Spleen (tissue), 7 donors: ENCODE data around the gene CITED1.

Experiments used
- POLR2A ChIP-seq, 3 donors: fragments of 450-650 bp; IDR thresholded peaks; one replicate each; pipeline ENCODE4 v1.5.1; 2017; ENCODE audit warnings: antibody characterized with exemption in 3 of 3, mild to moderate bottlenecking in 1 of 3
- POLR2AphosphoS5 ChIP-seq, 3 donors: sonication (generic); formaldehyde crosslinking; IDR thresholded peaks; one replicate each; pipeline ENCODE4 v1.5.1; 2017; ENCODE audit warnings: antibody characterized with exemption in 3 of 3
- TF ChIP-seq, protein P1 (sequence below), 11 experiments: fragments of 200-600 bp in 7 of 11; fragments of 450-650 bp in 4 of 11; sonication (generic) in 4 of 11; IDR thresholded peaks in 8 of 11; conservative IDR thresholded peaks in 3 of 11; 1 replicate in 7 of 11; 2 replicates in 4 of 11; pipeline versions ENCODE4 v1.4.0 to v1.8.0; 2016 to 2021; ENCODE audit warnings: antibody characterized with exemption in 11 of 11, inconsistent platforms in 4 of 11, mild to moderate bottlenecking in 1 of 11
- donor health status: DM: no; HTN: no; CAD: no; lungs with moderate emphysema.
- donor health status: DM: no; HTN: no; CAD: no.
- donor health status: DM: no; HTN: no; CAD: no.

DNA sequence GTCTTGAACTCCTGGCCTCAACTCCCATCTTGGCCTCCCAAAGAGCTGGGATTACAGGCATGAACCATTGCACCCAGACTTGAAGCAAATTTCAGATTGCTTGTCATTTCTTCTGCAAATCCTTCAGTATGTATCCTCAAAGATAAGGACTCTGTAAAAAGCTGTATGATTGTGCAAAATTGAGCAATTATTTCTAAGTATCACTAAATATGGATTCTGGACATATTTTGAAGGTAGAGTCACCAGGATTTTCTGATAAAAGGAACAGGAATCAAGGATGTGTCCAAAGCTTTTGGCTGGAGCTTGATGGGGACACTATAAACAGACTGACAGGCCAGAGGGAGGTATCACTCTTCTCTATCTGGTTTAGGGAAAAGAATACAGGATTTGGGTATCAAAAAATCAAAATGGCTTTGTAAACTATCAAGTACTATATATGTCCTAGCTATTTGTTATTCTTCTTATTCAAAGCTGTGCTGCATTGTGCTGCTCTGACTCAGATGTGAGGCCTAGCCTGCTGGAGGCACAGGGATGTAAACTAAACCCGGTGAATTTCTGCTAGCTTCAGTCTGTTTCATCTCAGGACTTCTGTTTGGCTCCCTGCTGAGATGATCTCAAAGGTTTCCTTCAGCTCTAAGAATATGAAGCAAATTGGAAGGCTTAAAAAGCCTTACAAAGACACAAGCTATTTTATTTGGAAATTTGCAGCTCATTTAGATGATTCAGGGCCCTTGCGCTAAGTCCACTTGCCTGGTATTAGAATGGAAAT is 36.9 kb downstream of the CITED1 start:
- TF ChIP-seq POLR2A (IDR thresholded peaks at IDR 0.05) (no peak), POLR2AphosphoS5 (IDR thresholded peaks at IDR 0.05) (no peak)
- TF ChIP-seq, protein P1, sequence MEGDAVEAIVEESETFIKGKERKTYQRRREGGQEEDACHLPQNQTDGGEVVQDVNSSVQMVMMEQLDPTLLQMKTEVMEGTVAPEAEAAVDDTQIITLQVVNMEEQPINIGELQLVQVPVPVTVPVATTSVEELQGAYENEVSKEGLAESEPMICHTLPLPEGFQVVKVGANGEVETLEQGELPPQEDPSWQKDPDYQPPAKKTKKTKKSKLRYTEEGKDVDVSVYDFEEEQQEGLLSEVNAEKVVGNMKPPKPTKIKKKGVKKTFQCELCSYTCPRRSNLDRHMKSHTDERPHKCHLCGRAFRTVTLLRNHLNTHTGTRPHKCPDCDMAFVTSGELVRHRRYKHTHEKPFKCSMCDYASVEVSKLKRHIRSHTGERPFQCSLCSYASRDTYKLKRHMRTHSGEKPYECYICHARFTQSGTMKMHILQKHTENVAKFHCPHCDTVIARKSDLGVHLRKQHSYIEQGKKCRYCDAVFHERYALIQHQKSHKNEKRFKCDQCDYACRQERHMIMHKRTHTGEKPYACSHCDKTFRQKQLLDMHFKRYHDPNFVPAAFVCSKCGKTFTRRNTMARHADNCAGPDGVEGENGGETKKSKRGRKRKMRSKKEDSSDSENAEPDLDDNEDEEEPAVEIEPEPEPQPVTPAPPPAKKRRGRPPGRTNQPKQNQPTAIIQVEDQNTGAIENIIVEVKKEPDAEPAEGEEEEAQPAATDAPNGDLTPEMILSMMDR (IDR thresholded peaks at IDR 0.05 in 8 of 11, conservative IDR thresholded peaks at IDR 0.05 in 3 of 11): no peak
